ENCODE results near the gene ZNF23. TPM values are rescaled to one million over a fixed set of nuclear protein-coding genes. Genes with fewer than 3 reads are reported as not detected.

ZNF23 gene
- total and polyA plus RNA-seq, 4 donors = 1.5 to 6.1 (median 3.1) TPM

GRCh38 chr16:71482569-71482968 lies 20.5 kb upstream of the ZNF23 start:
- peaks cover 2 to 27% (median 18%) of the 10 kb centered on the region in 4 donors for H3K4me1 ChIP-seq (ENCODE audit: control insufficient read depth in 4 of 4, insufficient read depth in 4 of 4, low read length in 3 of 4)
- H3K4me3 ChIP-seq (ENCODE audit: low read depth in 1 of 3, low read length in 3 of 3) = no peak overlapping the region
- 62% methylated on average over 5 of the region's 5 CpGs for WGBS
- no peak for DNase-seq (ENCODE audit: low spot score)
- no peak overlapping the region for H3K27ac ChIP-seq (ENCODE audit: low read depth in 1 of 2, low read length in 2 of 2)
- no peaks in the 10 kb centered on the region for H3K9me3 ChIP-seq (ENCODE audit: control insufficient read depth in 4 of 4, low read length in 3 of 4)
- no peak for TF ChIP-seq RXRA (IDR thresholded peaks at IDR 0.05)
- no peak for TF ChIP-seq FOXA2 (IDR thresholded peaks at IDR 0.05)
- TF ChIP-seq RAD21 (IDR thresholded peaks at IDR 0.05) = no peak
- TF ChIP-seq ATF3 (IDR thresholded peaks at IDR 0.05) = no peak
- TF ChIP-seq CTCF (IDR thresholded peaks at IDR 0.05; ENCODE audit: low read depth, low read length, missing input control) = no peak
- TF ChIP-seq ZBTB33 (IDR thresholded peaks at IDR 0.05) = no peak
- no peak for TF ChIP-seq YY1 (IDR thresholded peaks at IDR 0.05)
- TF ChIP-seq MAX (IDR thresholded peaks at IDR 0.05) = no peak
- TF ChIP-seq SP1 (IDR thresholded peaks at IDR 0.05) = no peak
- no peak for TF ChIP-seq JUND (IDR thresholded peaks at IDR 0.05)
- no peak for TF ChIP-seq REST (IDR thresholded peaks at IDR 0.05)
- TF ChIP-seq HNF4G (IDR thresholded peaks at IDR 0.05) = no peak
- TF ChIP-seq GABPA (IDR thresholded peaks at IDR 0.05 in 1 of 2, conservative IDR thresholded peaks at IDR 0.05 in 1 of 2) = peak in 1 of 2 donors; percentile 13
- TF ChIP-seq NR2F2 (IDR thresholded peaks at IDR 0.05) = no peak
- no peak for TF ChIP-seq TAF1 (conservative IDR thresholded peaks at IDR 0.05)
- peak; percentile 54 to 62 for TF ChIP-seq HNF4A (conservative IDR thresholded peaks at IDR 0.05)
- no peak for TF ChIP-seq EGR1 (IDR thresholded peaks at IDR 0.05; ENCODE audit: low read depth in 2 of 2)
- no peak for TF ChIP-seq FOXA1 (IDR thresholded peaks at IDR 0.05)
- H3K27me3 ChIP-seq (ENCODE audit: control insufficient read depth in 4 of 4, insufficient read depth in 4 of 4, low read length in 3 of 4) = no peaks in the 10 kb centered on the region
- H3K36me3 ChIP-seq (ENCODE audit: control insufficient read depth in 4 of 4, insufficient read depth in 3 of 4, low read depth in 1 of 4, low read length in 3 of 4) = peaks cover 0 to 9% (median 4%) of the 10 kb centered on the region in 4 donors
- H3K9ac ChIP-seq (ENCODE audit: low read depth in 1 of 2, low read length in 2 of 2) = no peak overlapping the region
